Islet precursor cell (in vitro differentiated cells): ENCODE measurements around the gene CA6.
"Not testable (repeated sequence)": the region's sequence is repeated elsewhere in the genome, so short reads cannot be mapped to it uniquely, and the experiment has no call there.

ENCODE experiments used
- DNase-seq: peaks from one replicate; pipeline ENCODE4 v3.0.0-alpha.2; 2018

The CA6 gene

GRCh38 chr1:8930116-8930515, 15.6 kb upstream of the CA6 start:
- no peak for DNase-seq

- not testable (repeated sequence) for DNase-seq
Observed at GRCh38 chr1:8937051-8937450, 8.6 kb upstream of the CA6 start.

- no peak for DNase-seq
Observed at GRCh38 chr1:8937701-8938100, 8.0 kb upstream of the CA6 start.

- no peak for DNase-seq
Observed at GRCh38 chr1:8938232-8938999, 7.3 kb upstream of the CA6 start.

GRCh38 chr1:8939000-8939265, 6.7 kb upstream of the CA6 start:
- DNase-seq = no peak

GRCh38 chr1:8939362-8939995, 6.2 kb upstream of the CA6 start:
- DNase-seq = no peak

- no peak for DNase-seq
Observed at GRCh38 chr1:8941906-8942305, 3.8 kb upstream of the CA6 start.

GRCh38 chr1:8943498-8944405, 1.9 kb upstream of the CA6 start:
- peak; percentile 84 for DNase-seq

- peak; percentile 92 for DNase-seq
Observed at GRCh38 chr1:8947127-8947691, 1.5 kb downstream of the CA6 start.

- DNase-seq = no peak
Observed at GRCh38 chr1:8950309-8950708, 4.6 kb downstream of the CA6 start.

GRCh38 chr1:8951231-8951630, 5.6 kb downstream of the CA6 start:
- no peak for DNase-seq

- no peak for DNase-seq
Observed at GRCh38 chr1:8955406-8955805, 9.7 kb downstream of the CA6 start.

- DNase-seq = no peak
Observed at GRCh38 chr1:8956461-8957349, 11.0 kb downstream of the CA6 start.

- DNase-seq = peak; percentile 87
Observed at GRCh38 chr1:8962812-8963530, 17.3 kb downstream of the CA6 start.

- DNase-seq = no peak
Observed at GRCh38 chr1:8963963-8964362, 18.3 kb downstream of the CA6 start.

- no peak for DNase-seq
Observed at GRCh38 chr1:8965121-8965820, 19.6 kb downstream of the CA6 start.

- DNase-seq = no peak
Observed at GRCh38 chr1:8966606-8967005, 20.9 kb downstream of the CA6 start.

- not testable (repeated sequence) for DNase-seq
Observed at GRCh38 chr1:8968902-8969301, 23.2 kb downstream of the CA6 start.

- DNase-seq = no peak
Observed at GRCh38 chr1:8969937-8970336, 24.3 kb downstream of the CA6 start.

- no peak for DNase-seq
Observed at GRCh38 chr1:8970870-8971337, 25.2 kb downstream of the CA6 start.

- no peak for DNase-seq
Observed at GRCh38 chr1:8974551-8974950, 28.9 kb downstream of the CA6 start.
